K562 (cell line): ENCODE measurements around the gene ZAP70. TPM values are rescaled to one million over a fixed set of nuclear protein-coding genes. Genes with fewer than 3 reads are reported as not detected.

Source experiments
- ATAC-seq: fragments of 200-7000 bp; cut with Tn5 transposase; 3 replicates; pipeline ENCODE4 v1.9.1; 2020; ENCODE audit warnings: moderate library complexity
- BruUV-seq: library from RNA; stranded (reverse); fragments of 400-500 nt; replicated peaks from 2 replicates; lab custom pipeline; 2021; lab: Mats Ljungman, UMichigan
- CTCF ChIA-PET: fragments of 300-600 bp; formaldehyde crosslinking; extraction: SDS; loops from one replicate; lab custom pipeline; 2021; ENCODE audit warnings: low intra/inter-chr PET ratio; lab: Yijun Ruan, JAX
- POLR2A ChIA-PET: fragments of 300-600, 350-650 bp; sonication (Branson Sonifier 250); formaldehyde crosslinking; extraction: SDS; loops from one replicate; lab custom pipeline; 2021; ENCODE audit warnings: antibody characterized with exemption, inconsistent platforms; lab: Yijun Ruan, JAX
- DNase-seq, 4 experiments: peaks; one replicate each; pipeline versions ENCODE4 v3.0.0 to v3.0.0-alpha.2; 2011 to 2018; ENCODE audit warnings: low spot score in 3 of 4, mixed read lengths in 3 of 4; ENCODE audit errors: extremely low read depth in 1 of 4
- FAIRE-seq: peaks from 2 replicates; lab custom pipeline; 2011; peaks lifted over from hg19 to GRCh38; lab: Jason Lieb, UNC
- H2AFZ ChIP-seq: 2 replicates; pipeline ENCODE4 v1.6.0; 2011; ENCODE audit warnings: low read depth, low read length, control low read depth, inconsistent platforms
- H3K27ac ChIP-seq: fragments of 200-600 bp; 3 replicates; pipeline ENCODE4 v1.8.0; 2011; ENCODE audit warnings: low read depth, mild to moderate bottlenecking, control low read depth, inconsistent platforms, low read length, moderate library complexity, mixed read lengths; ENCODE audit errors: extremely low read depth
- H3K27me3 ChIP-seq, 2 experiments: fragments of 300-600 bp in 1 of 2; 2 replicates in 1 of 2; 3 replicates in 1 of 2; pipeline versions ENCODE4 v1.6.0 to v1.8.0; 2011; ENCODE audit warnings: inconsistent platforms in 2 of 2, low read length in 2 of 2, mild to moderate bottlenecking in 1 of 2, mixed read lengths in 1 of 2, moderate library complexity in 1 of 2; ENCODE audit not compliant: control insufficient read depth in 2 of 2, insufficient read depth in 2 of 2
- H3K36me3 ChIP-seq: fragments of 300-600 bp; 3 replicates; pipeline ENCODE4 v1.8.0; 2011; ENCODE audit warnings: mild to moderate bottlenecking, low read length, inconsistent platforms; ENCODE audit not compliant: control insufficient read depth, insufficient read depth
- H3K4me1 ChIP-seq, 2 experiments: fragments of 200-600 bp in 1 of 2; replicated peaks in 1 of 2; 2 replicates in 1 of 2; 3 replicates in 1 of 2; pipeline versions ENCODE4 v1.5.1 to v1.8.0; 2011; ENCODE audit warnings: inconsistent platforms in 2 of 2, low read length in 2 of 2, mild to moderate bottlenecking in 1 of 2, mixed read lengths in 1 of 2, moderate library complexity in 1 of 2; ENCODE audit not compliant: control insufficient read depth in 2 of 2, insufficient read depth in 2 of 2
- H3K4me2 ChIP-seq: 2 replicates; pipeline ENCODE4 v1.6.1; 2011; ENCODE audit warnings: low read length, control low read depth, inconsistent platforms, mixed read lengths; ENCODE audit not compliant: insufficient read depth
- H3K4me3 ChIP-seq: fragments of 200-600 bp; sonication (generic), shearing (Covaris generic); 2 replicates; pipeline ENCODE4 v1.5.1; 2016; ENCODE audit warnings: control low read depth, inconsistent platforms
- H3K79me2 ChIP-seq: fragments of 200-600 bp; 3 replicates; pipeline ENCODE4 v1.8.0; 2011; ENCODE audit warnings: low read length, inconsistent platforms; ENCODE audit not compliant: control insufficient read depth, insufficient read depth
- H3K9ac ChIP-seq, 2 experiments: 2 replicates each; pipeline versions ENCODE4 v1.6.0 to v1.6.1; 2011; ENCODE audit warnings: low read depth in 2 of 2, low read length in 2 of 2, control low read depth in 1 of 2, inconsistent platforms in 1 of 2, mild to moderate bottlenecking in 1 of 2, mixed read lengths in 1 of 2; ENCODE audit not compliant: insufficient read depth in 1 of 2
- H3K9me1 ChIP-seq: one replicate; pipeline ENCODE4 v1.6.0; 2011; ENCODE audit warnings: inconsistent platforms, mild to moderate bottlenecking, low read length, moderate library complexity; ENCODE audit not compliant: control insufficient read depth, insufficient read depth
- H3K9me3 ChIP-seq: replicated peaks from 2 replicates; pipeline ENCODE4 v1.5.1; 2011; ENCODE audit warnings: low read depth, low read length, inconsistent platforms; ENCODE audit not compliant: control insufficient read depth, insufficient read depth
- H4K20me1 ChIP-seq: replicated peaks from 2 replicates; pipeline ENCODE4 v1.6.1; 2011; ENCODE audit warnings: low read length, inconsistent platforms, mixed read lengths; ENCODE audit not compliant: control insufficient read depth, insufficient read depth
- ATF7 ChIP-seq: fragments of 450-650 bp; IDR thresholded peaks from 2 replicates; pipeline ENCODE4 v1.7.1; 2014; ENCODE audit warnings: mild to moderate bottlenecking, moderate library complexity
- CTCF ChIP-seq, 3 experiments: IDR thresholded peaks in 2 of 3; conservative IDR thresholded peaks in 1 of 3; 2 replicates each; pipeline ENCODE4 v1.5.1; 2011 to 2012; ENCODE audit warnings: low read length in 3 of 3, mild to moderate bottlenecking in 3 of 3, control low read depth in 2 of 3, improper control_type of control experiment in 1 of 3, inconsistent platforms in 1 of 3, low read depth in 1 of 3, mixed read lengths in 1 of 3, moderate library complexity in 1 of 3; ENCODE audit not compliant: insufficient read depth in 2 of 3
- ELF4 ChIP-seq: fragments of 450-650 bp; formaldehyde crosslinking; IDR thresholded peaks from 2 replicates; pipeline ENCODE4 v1.4.0; 2022; ENCODE audit warnings: missing genetic modification characterization
- HDGF ChIP-seq: fragments of 450-650 bp; IDR thresholded peaks from 2 replicates; pipeline ENCODE4 v1.6.1; 2016
- KLF16 ChIP-seq: IDR thresholded peaks from 2 replicates; pipeline ENCODE4 v1.6.1; 2016; ENCODE audit warnings: antibody characterized with exemption
- L3MBTL2 ChIP-seq: fragments of 450-650 bp; IDR thresholded peaks from 2 replicates; pipeline ENCODE4 v1.6.1; 2016; ENCODE audit warnings: mild to moderate bottlenecking, moderate library complexity
- MEIS2 ChIP-seq: fragments of 450-650 bp; IDR thresholded peaks from 2 replicates; pipeline ENCODE4 v1.6.1; 2014; ENCODE audit warnings: mild to moderate bottlenecking; ENCODE audit not compliant: partially characterized antibody
- RB1 ChIP-seq: fragments of 450-650 bp; IDR thresholded peaks from 2 replicates; pipeline ENCODE4 v1.6.1; 2017; ENCODE audit warnings: low read depth, mild to moderate bottlenecking
- RBM25 ChIP-seq: fragments of 200-400 bp; formaldehyde crosslinking; IDR thresholded peaks from 2 replicates; pipeline ENCODE4 v1.6.1; 2018; ENCODE audit warnings: low read length, low read depth, moderate library complexity; ENCODE audit not compliant: severe bottlenecking
- SMAD4 ChIP-seq: fragments of 250-450 bp; sonication (Bioruptor Pico); conservative IDR thresholded peaks from 2 replicates; pipeline ENCODE4 v1.8.0; 2021; ENCODE audit warnings: inconsistent platforms, mild to moderate bottlenecking, moderate library complexity
- ZFP36 ChIP-seq: fragments of 150-350 bp; IDR thresholded peaks from 2 replicates; pipeline ENCODE4 v1.6.1; 2018; ENCODE audit warnings: low read length, low read depth; ENCODE audit not compliant: partially characterized antibody
- WGBS: fragments of 100-300 bp; shearing (Covaris generic); methylation state at CpG from one replicate; pipeline ENCODE4 v1.1.6; 2016; ENCODE audit warnings: low coverage, mixed read lengths; ENCODE audit not compliant: insufficient coverage; ENCODE audit errors: missing lambda C conversion rate; 5-methylcytosine and 5-hydroxymethylcytosine counted together
- in situ Hi-C: fragments of 300-500 bp; cut with MboI; formaldehyde crosslinking; loops from 4 replicates; pipeline ENCODE4 v1.15.0; 2018; ENCODE audit warnings: inconsistent platforms, mixed read lengths
- intact Hi-C: fragments of 100-400 bp; cut with micrococcal nuclease; formaldehyde crosslinking; loops from 2 replicates; pipeline ENCODE4 v1.14.2; 2022
- polyA plus RNA-seq, 8 experiments: library from polyadenylated mRNA; depleted of rRNA in 4 of 8; stranded (reverse) in 5 of 8; unstranded in 3 of 8; fragments of >200 nt; fragmentation: Nextera tagmentation in 2 of 8; fragmentation: Illumina TruSeq in 1 of 8; extraction: Ambion mirVana in 2 of 8; extraction: Trizol in 1 of 8; gene quantifications; 2 replicates each; pipeline versions ENCODE4 v1.2.1 to v1.2.3, GENCODE V29; 2011 to 2014; ENCODE audit warnings: inconsistent platforms in 1 of 8, missing spikeins in 1 of 8
- total RNA-seq, 7 experiments: library from RNA; depleted of rRNA in 6 of 7; stranded (reverse); fragments of >200 nt in 6 of 7; fragmentation: Illumina TruSeq in 2 of 7; extraction: Trizol in 2 of 7; gene quantifications; 2 replicates each; pipeline versions ENCODE4 v1.2.1 to v1.2.3, GENCODE V29; 2011 to 2021; ENCODE audit warnings: low replicate concordance in 1 of 7
- TF ChIP-seq, protein P1 (sequence below), 2 experiments: IDR thresholded peaks in 1 of 2; conservative IDR thresholded peaks in 1 of 2; 2 replicates each; pipeline ENCODE4 v1.6.1; 2016; ENCODE audit warnings: low read depth in 2 of 2, mild to moderate bottlenecking in 1 of 2, missing compliant biosample characterization in 1 of 2, missing genetic modification characterization in 1 of 2, moderate library complexity in 1 of 2
- TF ChIP-seq, protein P2 (sequence below): fragments of 450-650 bp; formaldehyde crosslinking; IDR thresholded peaks from 2 replicates; pipeline ENCODE4 v1.4.0; 2020; ENCODE audit warnings: mild to moderate bottlenecking, moderate library complexity

The ZAP70 gene
- total and polyA plus RNA-seq, 9 of the 15 experiments (the other 6 are each of a cell fraction or from before 2014, with no cell fraction given): 0.06 to 0.80 (median 0.21) TPM; not detected in 1

GRCh38 chr2:97697252-97698235 is 15.8 kb upstream of the ZAP70 start:
- H3K36me3 ChIP-seq: no peaks in the 10 kb centered on the region
- no peaks in the 10 kb centered on the region for H3K9me1 ChIP-seq
- DNase-seq (peak; percentile 77 to 92 (median 81)), ATAC-seq (peak; percentile 93), FAIRE-seq (peak; percentile 93)
- H3K9me3 ChIP-seq: no peaks in the 10 kb centered on the region
- WGBS: 18% methylated on average over 14 of the region's 14 CpGs
- H3K4me1 ChIP-seq: peaks cover 0 to 6% of the 10 kb centered on the region in 2 experiments; a peak in 2 of 5 replicates
- in situ Hi-C loops (no loop called here), intact Hi-C loops (loop anchor here (1.0 kb wide), 2 partner anchors 33 to 107 kb away; partner anchors contain the start of gene ACTR1B)
- POLR2A ChIA-PET: interaction anchor here (0.7 to 4.4 kb wide), 3 partner anchors 33 to 1185 kb away, joined by 5 to 17 read pairs (median 8); partner anchors contain the start of gene ACTR1B
- H3K4me3 ChIP-seq: no peak overlapping the region
- no peak overlapping the region for H3K4me2 ChIP-seq
- H2AFZ ChIP-seq: peak overlapping the region; percentile 70
- CTCF ChIA-PET: interaction anchor here (0.6 to 7.4 kb wide), 6 partner anchors 34 to 1793 kb away, joined by 3 to 198 read pairs (median 4); partner anchors contain the start of genes ACTR1B and ANKRD36B
- BruUV-seq: no TSS peak
- H4K20me1 ChIP-seq: no peaks in the 10 kb centered on the region
- no peaks in the 10 kb centered on the region for H3K79me2 ChIP-seq
- H3K27ac ChIP-seq: no peak overlapping the region
- no peaks in the 10 kb centered on the region for H3K27me3 ChIP-seq
- no peak overlapping the region; a peak in 1 of 4 replicates for H3K9ac ChIP-seq
- TF ChIP-seq L3MBTL2 (peak; percentile 35; the same call in 1 of the 2 replicates), ELF4 (CRISPR knock-in tag) (no peak), HDGF (peak; percentile 39; the same call in 1 of the 2 replicates), ZFP36 (peak; percentile 46), RB1 (0 out of 2 replicates have a peak, but pooled peaks have one; percentile 36), SMAD4 (peak; percentile 54; the same call in 1 of the 2 replicates), KLF16 (peak; percentile 35; the same call in 1 of the 2 replicates), RBM25 (no peak), MEIS2 (peak; percentile 86), CTCF (IDR thresholded peaks at IDR 0.05 in 2 of 3, conservative IDR thresholded peaks at IDR 0.05 in 1 of 3; ENCODE audit: insufficient read depth in 2 of 3, low read depth in 1 of 3, low read length in 3 of 3) (peak; percentile 94 to 99 (median 97)), ATF7 (0 out of 2 replicates have a peak, but pooled peaks have one; percentile 31)
- TF ChIP-seq, protein P1, sequence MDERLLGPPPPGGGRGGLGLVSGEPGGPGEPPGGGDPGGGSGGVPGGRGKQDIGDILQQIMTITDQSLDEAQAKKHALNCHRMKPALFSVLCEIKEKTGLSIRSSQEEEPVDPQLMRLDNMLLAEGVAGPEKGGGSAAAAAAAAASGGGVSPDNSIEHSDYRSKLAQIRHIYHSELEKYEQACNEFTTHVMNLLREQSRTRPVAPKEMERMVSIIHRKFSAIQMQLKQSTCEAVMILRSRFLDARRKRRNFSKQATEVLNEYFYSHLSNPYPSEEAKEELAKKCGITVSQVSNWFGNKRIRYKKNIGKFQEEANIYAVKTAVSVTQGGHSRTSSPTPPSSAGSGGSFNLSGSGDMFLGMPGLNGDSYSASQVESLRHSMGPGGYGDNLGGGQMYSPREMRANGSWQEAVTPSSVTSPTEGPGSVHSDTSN (CRISPR knock-in tag; IDR thresholded peaks at IDR 0.05; ENCODE audit: low read depth): no peak
- TF ChIP-seq, protein P1 (tag; conservative IDR thresholded peaks at IDR 0.05; ENCODE audit: low read depth): peak; percentile 88
- TF ChIP-seq, protein P2, sequence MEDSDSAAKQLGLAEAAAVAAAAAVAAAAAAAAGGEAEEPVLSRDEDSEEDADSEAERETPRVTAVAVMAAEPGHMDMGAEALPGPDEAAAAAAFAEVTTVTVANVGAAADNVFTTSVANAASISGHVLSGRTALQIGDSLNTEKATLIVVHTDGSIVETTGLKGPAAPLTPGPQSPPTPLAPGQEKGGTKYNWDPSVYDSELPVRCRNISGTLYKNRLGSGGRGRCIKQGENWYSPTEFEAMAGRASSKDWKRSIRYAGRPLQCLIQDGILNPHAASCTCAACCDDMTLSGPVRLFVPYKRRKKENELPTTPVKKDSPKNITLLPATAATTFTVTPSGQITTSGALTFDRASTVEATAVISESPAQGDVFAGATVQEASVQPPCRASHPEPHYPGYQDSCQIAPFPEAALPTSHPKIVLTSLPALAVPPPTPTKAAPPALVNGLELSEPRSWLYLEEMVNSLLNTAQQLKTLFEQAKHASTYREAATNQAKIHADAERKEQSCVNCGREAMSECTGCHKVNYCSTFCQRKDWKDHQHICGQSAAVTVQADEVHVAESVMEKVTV (CRISPR knock-in tag): peak; percentile 99
